Fibroblast of mammary gland (primary cell): ENCODE data around the gene ACADVL.

Source experiments
- DNase-seq: peaks from one replicate; pipeline ENCODE4 v3.0.0-alpha.2; 2010; ENCODE audit warnings: low read depth
- H3K4me3 ChIP-seq: 2 replicates; pipeline ENCODE4 v1.5.1; 2011; ENCODE audit warnings: low read depth, mild to moderate bottlenecking, low read length, moderate library complexity; ENCODE audit not compliant: control insufficient read depth
- CTCF ChIP-seq: conservative IDR thresholded peaks from 2 replicates; pipeline ENCODE4 v1.5.1; 2011; ENCODE audit warnings: low read depth, low read length, inconsistent platforms; ENCODE audit not compliant: control insufficient read depth, insufficient read depth

Gene ACADVL

DNA sequence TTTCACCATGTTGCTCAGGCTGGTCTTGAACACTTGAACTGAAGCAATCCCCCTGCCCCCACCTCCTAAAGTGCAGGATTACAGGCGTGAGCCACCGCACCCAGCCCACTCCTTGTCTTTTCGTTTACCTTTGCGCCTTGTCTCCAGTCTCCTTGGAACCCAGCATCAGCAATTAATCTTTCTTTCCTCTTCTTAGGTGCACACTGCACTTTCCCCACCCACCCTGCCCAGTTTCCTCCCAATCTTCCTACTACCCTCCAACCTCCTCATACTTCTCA is 44.0 kb downstream of the ACADVL start:
- DNase-seq: no peak
- H3K4me3 ChIP-seq: no peak overlapping the region
- no peak for TF ChIP-seq CTCF

GRCh38 chr17:7266784-7267183 is 47.0 kb downstream of the ACADVL start:
- DNase-seq: peak; percentile 33
- TF ChIP-seq CTCF: no peak
- H3K4me3 ChIP-seq: no peak overlapping the region
